ENCODE results near the gene ZC3H18.
A peak's percentile ranks its signal among the peaks of the same experiment; 100 is the strongest.

ZC3H18 gene

DNA sequence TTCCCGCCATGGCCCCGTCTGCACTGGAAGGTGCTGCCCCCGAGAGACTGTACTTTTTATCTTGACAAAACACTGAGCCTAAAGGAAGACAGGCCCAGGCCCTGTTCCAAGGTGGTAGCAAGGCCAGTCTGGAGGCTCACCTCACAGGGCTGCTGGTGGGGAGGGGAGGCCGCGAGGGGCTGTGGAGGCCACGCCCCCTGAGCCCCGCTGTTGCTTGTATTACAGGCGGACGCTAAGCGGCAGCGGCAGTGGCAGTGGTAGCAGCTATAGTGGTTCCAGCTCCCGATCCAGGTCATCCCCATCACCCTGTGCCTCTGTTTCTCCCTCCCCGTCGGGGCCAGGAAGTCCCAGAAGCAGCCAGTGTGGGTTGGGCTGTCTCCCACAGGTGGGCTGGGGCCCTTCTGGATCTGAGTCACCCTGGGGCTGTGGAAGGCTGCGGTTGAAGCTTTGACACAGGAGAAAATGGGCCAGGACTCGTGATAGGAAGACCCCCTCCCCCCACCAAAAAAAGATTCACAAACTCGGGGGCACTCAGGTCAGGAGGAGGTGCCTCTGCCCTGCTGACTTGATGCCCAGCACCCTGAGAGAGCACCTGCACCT lies 54.9 kb downstream of the ZC3H18 start:
- TF ChIP-seq, protein P1, sequence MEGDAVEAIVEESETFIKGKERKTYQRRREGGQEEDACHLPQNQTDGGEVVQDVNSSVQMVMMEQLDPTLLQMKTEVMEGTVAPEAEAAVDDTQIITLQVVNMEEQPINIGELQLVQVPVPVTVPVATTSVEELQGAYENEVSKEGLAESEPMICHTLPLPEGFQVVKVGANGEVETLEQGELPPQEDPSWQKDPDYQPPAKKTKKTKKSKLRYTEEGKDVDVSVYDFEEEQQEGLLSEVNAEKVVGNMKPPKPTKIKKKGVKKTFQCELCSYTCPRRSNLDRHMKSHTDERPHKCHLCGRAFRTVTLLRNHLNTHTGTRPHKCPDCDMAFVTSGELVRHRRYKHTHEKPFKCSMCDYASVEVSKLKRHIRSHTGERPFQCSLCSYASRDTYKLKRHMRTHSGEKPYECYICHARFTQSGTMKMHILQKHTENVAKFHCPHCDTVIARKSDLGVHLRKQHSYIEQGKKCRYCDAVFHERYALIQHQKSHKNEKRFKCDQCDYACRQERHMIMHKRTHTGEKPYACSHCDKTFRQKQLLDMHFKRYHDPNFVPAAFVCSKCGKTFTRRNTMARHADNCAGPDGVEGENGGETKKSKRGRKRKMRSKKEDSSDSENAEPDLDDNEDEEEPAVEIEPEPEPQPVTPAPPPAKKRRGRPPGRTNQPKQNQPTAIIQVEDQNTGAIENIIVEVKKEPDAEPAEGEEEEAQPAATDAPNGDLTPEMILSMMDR (IDR thresholded peaks at IDR 0.05): no peak
- no peak for TF ChIP-seq ZFX (IDR thresholded peaks at IDR 0.05; ENCODE audit: borderline replicate concordance)
- H3K27ac ChIP-seq: no peak overlapping the region

DNA sequence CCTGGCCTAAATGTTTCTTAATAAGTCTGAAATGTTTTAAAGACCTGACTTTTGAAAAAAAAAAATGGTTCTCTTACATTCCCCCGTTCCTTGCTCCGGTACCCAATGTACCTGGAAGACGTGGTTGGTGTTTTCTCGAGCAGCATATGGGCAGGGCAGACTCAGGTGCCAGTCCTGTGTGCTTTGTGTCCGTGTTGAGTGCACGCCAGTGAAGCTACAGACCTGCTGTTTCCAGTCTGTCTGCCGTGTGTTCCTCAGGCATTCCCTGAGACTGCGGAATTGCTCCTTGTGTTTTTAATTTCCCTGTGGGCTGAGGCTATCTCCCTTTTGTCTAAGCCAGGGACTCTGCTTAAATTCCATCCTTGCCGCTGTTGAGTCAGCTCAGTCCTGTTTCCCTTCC lies 56.4 kb downstream of the ZC3H18 start:
- TF ChIP-seq ZFX (IDR thresholded peaks at IDR 0.05; ENCODE audit: borderline replicate concordance): no peak
- TF ChIP-seq, protein P1 (IDR thresholded peaks at IDR 0.05): no peak
- no peak overlapping the region for H3K27ac ChIP-seq

DNA sequence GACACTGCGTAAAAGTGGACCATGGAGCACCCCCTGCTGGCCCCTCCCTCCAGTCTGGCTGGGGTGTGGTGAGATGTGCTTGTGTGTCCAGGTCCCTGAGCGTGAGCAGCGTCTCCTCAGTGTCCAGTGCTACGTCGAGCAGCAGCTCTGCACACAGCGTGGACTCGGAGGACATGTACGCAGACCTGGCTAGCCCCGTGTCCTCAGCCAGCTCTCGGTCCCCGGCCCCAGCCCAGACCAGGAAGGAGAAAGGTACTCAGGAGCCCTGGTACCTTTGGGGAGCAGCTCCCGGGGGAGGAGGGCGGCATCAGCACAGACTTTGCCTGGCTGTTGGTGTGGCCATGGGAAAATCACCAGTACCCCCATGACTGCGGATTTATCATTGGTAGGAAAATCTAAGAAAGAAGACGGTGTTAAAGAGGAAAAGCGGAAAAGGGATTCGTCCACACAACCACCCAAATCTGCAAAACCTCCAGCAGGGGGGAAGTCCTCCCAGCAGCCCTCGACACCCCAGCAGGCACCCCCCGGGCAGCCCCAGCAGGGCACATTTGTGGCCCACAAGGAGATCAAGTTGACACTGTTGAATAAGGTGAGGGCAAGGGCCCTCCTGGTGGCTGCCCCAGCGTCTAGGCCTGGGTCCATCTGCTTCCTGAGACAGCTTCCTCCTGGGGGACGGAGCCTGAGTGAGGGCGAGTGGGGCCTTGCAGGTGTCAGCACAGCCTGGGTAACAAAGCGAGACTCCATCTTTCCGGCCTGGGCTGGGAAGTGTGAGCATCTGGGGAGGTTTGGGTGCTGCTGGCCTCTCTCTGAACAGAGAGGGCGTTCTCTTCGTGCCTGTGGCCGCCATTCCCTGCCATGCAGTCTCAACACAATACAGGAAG lies 57.6 kb downstream of the ZC3H18 start:
- TF ChIP-seq ZFX (IDR thresholded peaks at IDR 0.05; ENCODE audit: borderline replicate concordance): no peak
- TF ChIP-seq, protein P1 (IDR thresholded peaks at IDR 0.05): no peak
- H3K27ac ChIP-seq: no peak overlapping the region; the same call in 1 of the 2 replicates

DNA sequence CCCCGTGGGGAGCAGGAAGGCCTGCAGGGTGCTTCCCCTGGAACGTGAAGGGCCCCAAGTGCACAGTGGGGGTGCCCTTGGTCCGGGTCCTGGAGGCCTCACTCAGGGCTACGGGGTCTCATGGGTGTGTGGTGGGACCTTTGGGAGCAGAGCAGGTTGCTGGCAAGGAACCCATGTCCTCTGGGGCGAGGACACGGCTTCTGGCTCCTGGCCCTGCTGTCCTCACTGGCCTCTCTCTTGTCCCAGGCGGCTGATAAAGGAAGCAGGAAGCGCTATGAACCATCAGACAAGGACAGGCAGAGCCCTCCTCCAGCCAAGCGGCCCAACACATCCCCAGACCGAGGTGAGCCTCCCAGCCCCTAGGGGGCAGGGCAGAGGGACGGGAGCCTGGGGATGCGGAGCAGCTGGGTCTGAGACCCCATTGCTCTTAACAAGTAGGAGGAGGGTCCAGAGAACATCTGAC lies 58.3 kb downstream of the ZC3H18 start:
- TF ChIP-seq, protein P1 (IDR thresholded peaks at IDR 0.05): peak; percentile 60
- no peak for TF ChIP-seq ZFX (IDR thresholded peaks at IDR 0.05; ENCODE audit: borderline replicate concordance)
- peak overlapping the region; percentile 8; the same call in 1 of the 2 replicates for H3K27ac ChIP-seq

DNA sequence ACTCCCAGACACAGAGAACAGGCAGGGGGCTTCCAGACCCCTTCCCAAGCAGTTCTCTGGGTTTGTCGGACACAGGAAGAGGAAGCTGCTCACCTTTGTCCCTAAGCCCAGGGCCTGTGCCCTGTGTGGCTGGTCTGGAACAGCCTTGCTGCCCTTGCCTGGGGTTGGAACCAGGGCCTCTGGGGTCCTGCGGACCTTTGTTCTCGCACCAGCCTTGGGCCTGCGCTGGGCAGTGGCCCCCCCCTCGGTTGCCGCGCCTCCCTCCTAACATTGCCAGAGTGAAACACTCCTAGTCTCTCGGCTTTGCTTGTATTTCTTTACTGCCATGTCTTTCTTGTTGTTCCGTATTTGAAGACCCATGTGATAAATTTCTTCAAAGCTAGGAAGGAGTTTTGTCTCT lies 59.6 kb downstream of the ZC3H18 start:
- no peak overlapping the region for H3K27ac ChIP-seq
- TF ChIP-seq ZFX (IDR thresholded peaks at IDR 0.05; ENCODE audit: borderline replicate concordance): no peak
- TF ChIP-seq, protein P1 (IDR thresholded peaks at IDR 0.05): no peak

DNA sequence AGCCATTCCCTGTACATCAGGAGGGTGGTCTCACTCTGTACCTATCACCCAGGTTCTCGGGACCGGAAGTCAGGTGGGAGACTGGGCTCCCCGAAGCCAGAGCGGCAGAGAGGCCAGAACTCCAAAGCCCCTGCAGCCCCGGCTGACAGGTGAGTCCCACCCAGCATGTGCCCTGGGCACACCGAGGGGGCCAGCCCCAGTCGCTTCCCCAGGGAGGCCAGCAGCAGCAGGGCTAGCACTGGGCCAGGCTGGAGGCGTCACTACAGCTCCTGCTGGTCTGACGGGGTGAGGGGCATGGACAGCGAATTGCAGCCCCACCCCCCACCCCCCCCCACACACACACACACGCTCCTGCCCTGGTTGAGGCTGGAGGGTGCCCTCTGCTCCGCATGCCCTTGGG lies 60.2 kb downstream of the ZC3H18 start:
- TF ChIP-seq, protein P1 (IDR thresholded peaks at IDR 0.05): no peak
- no peak for TF ChIP-seq ZFX (IDR thresholded peaks at IDR 0.05; ENCODE audit: borderline replicate concordance)
- H3K27ac ChIP-seq: no peak overlapping the region

DNA sequence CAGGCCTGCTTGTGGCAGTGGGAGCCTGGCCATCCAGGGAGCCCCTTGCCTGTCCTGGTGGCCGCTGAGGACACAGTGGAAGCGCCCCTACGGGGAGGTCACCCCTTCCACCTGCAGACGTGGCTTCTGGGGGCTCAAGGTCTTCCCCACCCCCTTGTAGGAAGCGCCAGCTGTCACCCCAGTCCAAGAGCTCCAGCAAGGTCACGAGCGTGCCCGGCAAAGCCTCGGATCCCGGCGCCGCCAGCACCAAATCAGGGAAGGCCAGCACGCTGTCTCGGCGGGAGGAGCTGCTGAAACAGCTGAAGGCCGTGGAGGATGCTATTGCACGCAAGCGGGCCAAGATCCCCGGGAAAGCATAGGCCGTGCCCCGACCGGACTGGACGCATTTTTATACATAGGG lies 60.7 kb downstream of the ZC3H18 start:
- no peak overlapping the region for H3K27ac ChIP-seq
- no peak for TF ChIP-seq ZFX (IDR thresholded peaks at IDR 0.05; ENCODE audit: borderline replicate concordance)
- TF ChIP-seq, protein P1 (IDR thresholded peaks at IDR 0.05): no peak
